ENCODE results near the gene BEGAIN.

BEGAIN gene

DNA sequence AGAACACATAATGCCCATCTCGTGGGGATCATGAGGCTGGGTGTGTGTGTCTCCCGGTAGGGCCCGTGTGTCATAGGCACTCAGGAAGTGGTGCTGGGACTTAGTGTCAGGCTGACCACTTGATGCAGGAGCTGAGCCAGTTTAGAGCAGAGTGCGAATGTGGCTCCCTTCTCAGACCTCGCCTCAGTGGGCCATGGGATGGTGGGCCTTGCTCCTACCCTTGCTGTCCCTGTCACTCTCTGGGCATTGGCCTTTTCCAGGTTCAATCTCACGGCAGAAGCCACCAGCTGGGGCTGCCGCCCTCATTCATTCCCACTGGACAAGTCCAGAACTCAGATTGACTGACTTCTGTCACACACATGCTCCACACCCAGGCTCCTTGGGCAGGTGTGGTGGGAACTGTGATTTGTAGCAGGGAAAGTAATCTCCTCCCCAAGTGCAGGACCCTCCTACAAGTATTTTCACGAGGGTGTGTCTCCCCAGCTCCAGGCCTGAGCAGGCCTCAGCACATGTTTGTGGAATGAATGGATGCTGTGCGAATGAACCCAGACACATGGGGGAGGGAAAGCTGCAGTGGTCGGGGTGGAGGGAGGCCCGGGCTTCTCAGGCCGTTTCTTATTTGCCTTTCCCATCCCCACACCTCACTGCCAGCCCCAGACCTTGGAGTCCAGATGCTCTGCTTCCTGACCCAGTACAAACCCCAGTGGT lies 54.9 kb downstream of the BEGAIN start:
- DNase-seq (ENCODE audit: low spot score): peak; percentile 9
- no peak for TF ChIP-seq CTCF (IDR thresholded peaks at IDR 0.05; ENCODE audit: extremely low read depth, missing control alignments)

- peak; percentile 10 for DNase-seq (ENCODE audit: low spot score)
- no peak for TF ChIP-seq CTCF (IDR thresholded peaks at IDR 0.05; ENCODE audit: extremely low read depth, missing control alignments)
Measured at GRCh38 chr14:100531152-100532121, 55.8 kb downstream of the BEGAIN start.

DNA sequence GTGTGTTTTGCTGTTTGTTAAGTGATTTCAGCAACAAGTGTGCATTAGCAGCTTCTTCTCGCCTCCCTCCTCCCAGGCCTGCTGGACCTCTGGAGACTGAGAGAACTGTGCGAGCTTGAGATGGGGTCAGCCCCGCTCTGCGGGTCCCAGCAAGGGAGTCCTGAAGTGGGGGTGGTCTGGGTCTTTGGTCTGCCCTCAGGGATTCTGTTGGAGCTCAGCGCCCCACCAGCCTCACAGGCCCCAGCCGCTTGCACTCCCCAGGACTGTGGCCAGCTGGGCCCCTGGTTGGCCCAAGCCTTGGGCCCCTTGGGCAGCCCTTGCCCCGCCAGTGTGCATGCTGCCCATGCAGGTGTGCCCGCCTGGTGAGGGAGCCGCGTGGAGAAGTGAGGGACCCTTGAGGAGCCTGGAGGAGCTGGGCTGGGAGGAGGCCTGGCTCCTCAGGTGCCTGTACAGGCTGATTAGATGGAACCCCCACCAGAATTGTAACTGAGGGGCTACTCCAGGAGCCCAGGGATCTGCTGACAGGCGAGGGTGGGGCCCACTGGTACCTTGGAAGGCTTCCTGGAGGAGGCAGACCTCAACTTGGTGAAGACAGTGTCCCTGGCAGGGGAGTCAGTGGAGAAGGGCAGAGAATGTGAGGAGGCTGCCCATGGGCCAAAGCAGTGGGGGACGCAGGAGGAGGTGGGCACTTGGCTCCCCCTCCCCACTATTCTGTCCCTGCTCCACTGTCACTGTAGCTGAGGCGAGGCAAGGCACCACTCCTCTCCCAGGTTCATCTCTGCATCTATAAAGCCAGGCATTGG lies 56.7 kb downstream of the BEGAIN start:
- peak; percentile 8 for DNase-seq (ENCODE audit: low spot score)
- no peak for TF ChIP-seq CTCF (IDR thresholded peaks at IDR 0.05; ENCODE audit: extremely low read depth, missing control alignments)

DNA sequence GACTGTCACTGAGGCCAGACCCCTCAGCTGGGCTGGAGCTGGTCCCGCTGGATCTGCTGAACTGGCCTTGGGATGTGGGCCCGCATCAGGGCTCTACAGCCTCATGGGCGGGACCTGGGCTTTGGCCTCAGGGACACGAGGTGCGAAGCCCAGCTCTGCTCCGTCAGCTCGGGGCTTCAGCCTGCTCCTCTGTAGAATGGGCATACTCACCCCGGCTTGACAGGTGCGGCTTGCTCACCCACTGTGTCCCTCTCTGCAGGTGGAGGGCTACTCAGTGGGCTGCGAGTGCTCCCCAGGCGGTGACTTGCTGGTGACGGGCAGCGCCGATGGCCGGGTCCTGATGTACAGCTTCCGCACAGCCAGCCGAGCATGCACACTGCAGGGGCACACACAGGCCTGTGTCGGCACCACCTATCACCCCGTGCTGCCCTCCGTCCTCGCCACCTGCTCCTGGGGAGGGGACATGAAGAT lies 57.6 kb downstream of the BEGAIN start:
- no peak for TF ChIP-seq CTCF (IDR thresholded peaks at IDR 0.05; ENCODE audit: extremely low read depth, missing control alignments)
- peak; percentile 7 for DNase-seq (ENCODE audit: low spot score)

GRCh38 chr14:100528962-100529560 lies 58.2 kb downstream of the BEGAIN start:
- TF ChIP-seq CTCF (IDR thresholded peaks at IDR 0.05; ENCODE audit: extremely low read depth, missing control alignments): no peak
- no peak for DNase-seq (ENCODE audit: low spot score)

GRCh38 chr14:100526632-100527031 lies 60.6 kb downstream of the BEGAIN start:
- DNase-seq (ENCODE audit: low spot score): peak; percentile 16

More at GRCh38 chr14:100526632-100527031, 60.6 kb downstream of the BEGAIN start:
- no peak for TF ChIP-seq CTCF (IDR thresholded peaks at IDR 0.05; ENCODE audit: extremely low read depth, missing control alignments)
